Ovary (tissue), 3 donors: Measurements from ENCODE around the gene SLC43A1.

ENCODE experiments used
- EP300 ChIP-seq: sonication (generic); formaldehyde crosslinking; IDR thresholded peaks from one replicate; pipeline ENCODE4 v1.6.1; 2017; ENCODE audit warnings: antibody characterized with exemption
- TF ChIP-seq, protein P1 (sequence below), 3 donors: fragments of 450-650 bp in 2 of 3; fragments of 200-600 bp in 1 of 3; IDR thresholded peaks; one replicate each; pipeline versions ENCODE4 v1.5.1 to v1.8.0; 2016 to 2022; ENCODE audit warnings: antibody characterized with exemption in 3 of 3, mild to moderate bottlenecking in 1 of 3
- donor health status: DM: no; HTN: no; CAD: no.

DNA sequence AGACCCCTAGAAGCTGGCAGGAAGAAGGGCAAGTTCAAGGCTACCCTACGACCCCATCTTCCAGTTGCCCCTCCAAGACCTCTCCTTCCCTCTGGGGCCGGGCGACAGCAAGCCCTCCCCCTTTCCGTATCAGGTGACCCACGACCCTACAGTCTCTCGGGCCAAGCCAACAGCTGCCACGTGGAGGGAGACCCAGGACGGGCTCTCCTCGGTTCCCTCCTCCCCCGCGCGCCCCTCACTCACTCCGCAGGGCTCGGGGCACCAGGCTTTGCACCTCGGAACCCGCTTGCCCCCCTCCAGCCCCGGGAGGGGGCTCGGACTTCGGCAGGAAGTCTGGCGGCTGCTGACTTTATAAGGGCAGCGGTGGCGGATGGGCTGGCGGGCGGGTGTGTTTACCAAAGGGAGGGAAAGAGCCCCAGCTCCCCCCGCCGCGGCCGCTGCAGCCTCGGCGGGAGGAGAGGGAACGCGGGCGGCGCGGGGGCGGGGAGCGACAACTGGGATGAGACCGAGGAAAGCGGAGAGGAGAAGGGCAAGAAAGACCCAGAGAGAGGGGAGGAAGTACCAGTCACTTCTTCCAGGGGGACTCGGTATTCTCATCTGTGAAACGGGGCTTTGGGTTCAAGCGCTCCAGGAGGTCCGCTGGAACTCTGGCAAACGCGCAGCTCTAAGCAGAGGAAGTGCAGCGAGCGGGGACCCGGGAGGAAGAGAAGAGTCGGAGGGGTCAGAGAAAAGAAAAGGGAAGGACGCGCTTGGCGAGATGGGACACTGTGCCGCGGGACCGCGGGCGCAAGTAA is 767 bp downstream of the SLC43A1 start:
- TF ChIP-seq, protein P1, sequence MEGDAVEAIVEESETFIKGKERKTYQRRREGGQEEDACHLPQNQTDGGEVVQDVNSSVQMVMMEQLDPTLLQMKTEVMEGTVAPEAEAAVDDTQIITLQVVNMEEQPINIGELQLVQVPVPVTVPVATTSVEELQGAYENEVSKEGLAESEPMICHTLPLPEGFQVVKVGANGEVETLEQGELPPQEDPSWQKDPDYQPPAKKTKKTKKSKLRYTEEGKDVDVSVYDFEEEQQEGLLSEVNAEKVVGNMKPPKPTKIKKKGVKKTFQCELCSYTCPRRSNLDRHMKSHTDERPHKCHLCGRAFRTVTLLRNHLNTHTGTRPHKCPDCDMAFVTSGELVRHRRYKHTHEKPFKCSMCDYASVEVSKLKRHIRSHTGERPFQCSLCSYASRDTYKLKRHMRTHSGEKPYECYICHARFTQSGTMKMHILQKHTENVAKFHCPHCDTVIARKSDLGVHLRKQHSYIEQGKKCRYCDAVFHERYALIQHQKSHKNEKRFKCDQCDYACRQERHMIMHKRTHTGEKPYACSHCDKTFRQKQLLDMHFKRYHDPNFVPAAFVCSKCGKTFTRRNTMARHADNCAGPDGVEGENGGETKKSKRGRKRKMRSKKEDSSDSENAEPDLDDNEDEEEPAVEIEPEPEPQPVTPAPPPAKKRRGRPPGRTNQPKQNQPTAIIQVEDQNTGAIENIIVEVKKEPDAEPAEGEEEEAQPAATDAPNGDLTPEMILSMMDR (IDR thresholded peaks at IDR 0.05) = no peak
- TF ChIP-seq EP300 = no peak
